H9 (cell line): Measurements from ENCODE around the gene WDPCP. TPM values are rescaled to one million over a fixed set of nuclear protein-coding genes. Genes with fewer than 3 reads are reported as not detected.

ENCODE experiments used
- DNase-seq: peaks from one replicate; pipeline ENCODE4 v3.0.0-alpha.2; 2017
- H2AFZ ChIP-seq: one replicate; pipeline ENCODE4 v1.6.1; 2013; ENCODE audit warnings: mild to moderate bottlenecking, low read length, control low read depth, moderate library complexity
- H2AK5ac ChIP-seq: 2 replicates; pipeline ENCODE4 v1.6.1; 2013; ENCODE audit warnings: low read length, control low read depth, mixed read lengths; ENCODE audit not compliant: insufficient read length
- H2BK120ac ChIP-seq: one replicate; pipeline ENCODE4 v1.6.1; 2013; ENCODE audit warnings: low read depth, mild to moderate bottlenecking, low read length, control low read depth, inconsistent platforms; ENCODE audit not compliant: poor library complexity, severe bottlenecking
- H2BK12ac ChIP-seq: 2 replicates; pipeline ENCODE4 v1.6.1; 2013; ENCODE audit warnings: low read length, control low read depth, mixed read lengths, low read depth; ENCODE audit not compliant: insufficient read length
- H2BK15ac ChIP-seq: 2 replicates; pipeline ENCODE4 v1.6.1; 2013; ENCODE audit warnings: low read depth, low read length, control low read depth
- H2BK20ac ChIP-seq: one replicate; pipeline ENCODE4 v1.6.1; 2013; ENCODE audit warnings: low read depth, mild to moderate bottlenecking, low read length, control low read depth, inconsistent platforms; ENCODE audit not compliant: poor library complexity, severe bottlenecking
- H2BK5ac ChIP-seq: 2 replicates; pipeline ENCODE4 v1.6.1; 2013; ENCODE audit warnings: low read length, control low read depth, mixed read lengths; ENCODE audit not compliant: insufficient read length
- H3K14ac ChIP-seq: 2 replicates; pipeline ENCODE4 v1.6.1; 2013; ENCODE audit warnings: low read length, control low read depth; ENCODE audit not compliant: insufficient read depth
- H3K18ac ChIP-seq: 2 replicates; pipeline ENCODE4 v1.6.1; 2013; ENCODE audit warnings: low read depth, mild to moderate bottlenecking, mixed read lengths, low read length, control low read depth; ENCODE audit not compliant: insufficient read length
- H3K23ac ChIP-seq: 2 replicates; pipeline ENCODE4 v1.6.1; 2013; ENCODE audit warnings: low read length, control low read depth, mixed read lengths, low read depth; ENCODE audit not compliant: insufficient read length
- H3K23me2 ChIP-seq: 2 replicates; pipeline ENCODE4 v1.6.1; 2013; ENCODE audit warnings: low read depth, mild to moderate bottlenecking, mixed read lengths, low read length, control low read depth; ENCODE audit not compliant: insufficient read length, poor library complexity, severe bottlenecking
- H3K27ac ChIP-seq: 2 replicates; pipeline ENCODE4 v1.5.1; 2013; ENCODE audit warnings: low read length, control low read depth, mixed read lengths, low read depth; ENCODE audit not compliant: insufficient read length
- H3K27me3 ChIP-seq: 2 replicates; pipeline ENCODE4 v1.6.1; 2013; ENCODE audit warnings: low read length, control low read depth, inconsistent platforms; ENCODE audit not compliant: insufficient read depth
- H3K4ac ChIP-seq: 2 replicates; pipeline ENCODE4 v1.6.1; 2013; ENCODE audit warnings: low read depth, mild to moderate bottlenecking, control low read depth, inconsistent platforms, low read length, moderate library complexity
- H3K4me1 ChIP-seq: 2 replicates; pipeline ENCODE4 v1.6.1; 2013; ENCODE audit warnings: low read length, control low read depth, inconsistent platforms; ENCODE audit not compliant: insufficient read depth
- H3K4me2 ChIP-seq: 2 replicates; pipeline ENCODE4 v1.6.1; 2013; ENCODE audit warnings: low read length, control low read depth, mixed read lengths; ENCODE audit not compliant: insufficient read length, insufficient read depth
- H3K56ac ChIP-seq: 2 replicates; pipeline ENCODE4 v1.6.1; 2013; ENCODE audit warnings: low read depth, mild to moderate bottlenecking, mixed read lengths, low read length, control low read depth; ENCODE audit not compliant: insufficient read length
- H3K79me1 ChIP-seq: 2 replicates; pipeline ENCODE4 v1.6.1; 2013; ENCODE audit warnings: low read depth, mild to moderate bottlenecking, moderate library complexity, low read length, control low read depth, inconsistent platforms; ENCODE audit not compliant: insufficient read depth, poor library complexity, severe bottlenecking
- H3K79me2 ChIP-seq: 2 replicates; pipeline ENCODE4 v1.6.1; 2013; ENCODE audit warnings: low read length, control low read depth, inconsistent platforms; ENCODE audit not compliant: insufficient read depth
- H3K9ac ChIP-seq: 2 replicates; pipeline ENCODE4 v1.6.1; 2013; ENCODE audit warnings: low read length, control low read depth, mixed read lengths; ENCODE audit not compliant: insufficient read length; ENCODE audit errors: extremely low read depth
- H3K9me3 ChIP-seq: one replicate; pipeline ENCODE4 v1.6.1; 2013; ENCODE audit warnings: low read depth, low read length, inconsistent platforms; ENCODE audit not compliant: control insufficient read depth
- H3T11ph ChIP-seq: one replicate; pipeline ENCODE4 v1.6.1; 2013; ENCODE audit warnings: mild to moderate bottlenecking, low read length, control low read depth, inconsistent platforms
- H4K20me1 ChIP-seq: one replicate; pipeline ENCODE4 v1.6.1; 2013; ENCODE audit not compliant: control insufficient read depth, insufficient read length, insufficient read depth
- H4K5ac ChIP-seq: 2 replicates; pipeline ENCODE4 v1.6.1; 2013; ENCODE audit warnings: low read depth, mild to moderate bottlenecking, mixed read lengths, low read length, control low read depth; ENCODE audit not compliant: insufficient read length
- H4K8ac ChIP-seq: replicated peaks from 2 replicates; pipeline ENCODE4 v1.6.1; 2013; ENCODE audit warnings: low read length, control low read depth, mixed read lengths, low read depth; ENCODE audit not compliant: insufficient read length
- H4K91ac ChIP-seq: 2 replicates; pipeline ENCODE4 v1.6.1; 2013; ENCODE audit warnings: low read depth, mild to moderate bottlenecking, moderate library complexity, mixed read lengths, low read length, control low read depth; ENCODE audit not compliant: insufficient read length
- H3K27ac Mint-ChIP-seq, 3 experiments: 2 replicates in 2 of 3; 3 replicates in 1 of 3; pipeline ENCODE4 v1.8.0; 2020 to 2021; ENCODE audit warnings: mixed read lengths in 3 of 3, mild to moderate bottlenecking in 1 of 3, moderate library complexity in 1 of 3
- H3K27me3 Mint-ChIP-seq: 2 replicates; pipeline ENCODE4 v1.8.0; 2021; ENCODE audit warnings: low read depth, mild to moderate bottlenecking, moderate library complexity, mixed read lengths
- H3K36me3 Mint-ChIP-seq, 3 experiments: 2 replicates in 2 of 3; 3 replicates in 1 of 3; pipeline ENCODE4 v1.8.0; 2020 to 2021; ENCODE audit warnings: low read depth in 3 of 3, mixed read lengths in 3 of 3; ENCODE audit not compliant: insufficient read depth in 1 of 3
- H3K4me1 Mint-ChIP-seq, 2 experiments: 2 replicates each; pipeline ENCODE4 v1.8.0; 2020; ENCODE audit warnings: mixed read lengths in 2 of 2
- H3K4me3 Mint-ChIP-seq, 2 experiments: 2 replicates in 1 of 2; 3 replicates in 1 of 2; pipeline ENCODE4 v1.8.0; 2020 to 2021; ENCODE audit warnings: mild to moderate bottlenecking in 2 of 2, mixed read lengths in 2 of 2, moderate library complexity in 1 of 2
- H3K9me3 Mint-ChIP-seq, 2 experiments: 2 replicates in 1 of 2; 3 replicates in 1 of 2; pipeline ENCODE4 v1.8.0; 2020; ENCODE audit warnings: mild to moderate bottlenecking in 2 of 2, mixed read lengths in 2 of 2, moderate library complexity in 1 of 2
- WGBS: extraction: QIAGEN DNeasy Blood & Tissue Kit; methylation state at CpG from one replicate; pipeline ENCODE4 v1.1.7; 2013; ENCODE audit warnings: missing lambda C conversion rate, low lambda C conversion rate, mixed read lengths; ENCODE audit not compliant: insufficient read length; ENCODE audit errors: extremely low coverage; 5-methylcytosine and 5-hydroxymethylcytosine counted together
- total RNA-seq: library from RNA; stranded (reverse); gene quantifications from 2 replicates; pipeline ENCODE4 v1.2.1, GENCODE V29; 2021
- TF ChIP-seq, protein P1 (sequence below): fragments of 200-600 bp; sonication (generic); conservative IDR thresholded peaks from 3 replicates; pipeline ENCODE4 v1.8.0; 2021; ENCODE audit warnings: antibody characterized with exemption, mild to moderate bottlenecking

WDPCP gene
- total RNA-seq, 1 experiment from 2014 or later, result 22.4 TPM

DNA sequence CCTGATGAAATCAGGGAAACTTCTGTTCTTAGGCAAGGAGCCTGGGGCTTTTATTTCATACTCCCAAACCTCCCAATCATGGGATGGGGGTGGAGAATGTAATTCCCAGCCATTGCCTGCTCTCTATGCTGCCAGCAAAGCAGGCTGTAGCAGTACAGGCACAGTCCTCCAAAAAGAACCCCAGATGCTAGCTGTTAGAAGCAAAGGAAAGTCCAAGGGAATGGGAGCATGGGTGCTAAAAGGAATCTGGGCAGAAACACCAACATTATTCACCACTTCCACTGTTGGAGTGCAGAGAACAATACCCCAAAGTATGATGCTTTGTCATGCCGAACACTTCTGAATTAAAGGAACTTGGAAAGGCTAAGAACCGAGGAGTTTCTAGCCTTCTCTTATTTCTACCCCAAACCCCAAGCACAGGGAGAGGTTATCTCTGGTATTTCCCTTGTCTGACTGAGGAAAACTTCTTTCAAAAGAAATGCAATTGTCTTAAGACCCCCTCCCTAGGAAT is 25.2 kb upstream of the WDPCP start:
- H3K4me1 Mint-ChIP-seq, result peaks cover 71 to 88% of the 10 kb centered on the region in 2 experiments
- Histone ChIP-seq H3K18ac (peak overlapping the region; percentile 73), H3K4me2 (peak overlapping the region; percentile 52), H2BK120ac (no peak overlapping the region), H3K23ac (no peak overlapping the region), H3T11ph (peak overlapping the region; percentile 46), H3K56ac (no peak overlapping the region), H3K4me1 (peaks cover 15% of the 10 kb centered on the region; the same call in 1 of the 2 replicates), H2AK5ac (peak overlapping the region; percentile 10), H3K23me2 (peaks cover 6% of the 10 kb centered on the region), H4K20me1 (no peaks in the 10 kb centered on the region), H3K4ac (no peak overlapping the region; the same call in 1 of the 2 replicates), H3K27ac (peak overlapping the region; percentile 100), H3K27me3 (no peaks in the 10 kb centered on the region), H4K91ac (peak overlapping the region; percentile 2), H3K79me2 (no peaks in the 10 kb centered on the region), H4K5ac (peak overlapping the region; percentile 14), H2BK20ac (no peak overlapping the region), H2AFZ (no peak overlapping the region), H3K79me1 (no peaks in the 10 kb centered on the region), H2BK12ac (peak overlapping the region; percentile 26), H4K8ac (no peak overlapping the region), H3K9ac (peak overlapping the region; percentile 5), H2BK5ac (peak overlapping the region; percentile 31), H2BK15ac (no peak overlapping the region), H3K9me3 (no peaks in the 10 kb centered on the region), H3K14ac (no peak overlapping the region; the same call in 1 of the 2 replicates)
- H3K27ac Mint-ChIP-seq, result peak overlapping the region; percentile 98 to 99 (median 99)
- TF ChIP-seq, protein P1, sequence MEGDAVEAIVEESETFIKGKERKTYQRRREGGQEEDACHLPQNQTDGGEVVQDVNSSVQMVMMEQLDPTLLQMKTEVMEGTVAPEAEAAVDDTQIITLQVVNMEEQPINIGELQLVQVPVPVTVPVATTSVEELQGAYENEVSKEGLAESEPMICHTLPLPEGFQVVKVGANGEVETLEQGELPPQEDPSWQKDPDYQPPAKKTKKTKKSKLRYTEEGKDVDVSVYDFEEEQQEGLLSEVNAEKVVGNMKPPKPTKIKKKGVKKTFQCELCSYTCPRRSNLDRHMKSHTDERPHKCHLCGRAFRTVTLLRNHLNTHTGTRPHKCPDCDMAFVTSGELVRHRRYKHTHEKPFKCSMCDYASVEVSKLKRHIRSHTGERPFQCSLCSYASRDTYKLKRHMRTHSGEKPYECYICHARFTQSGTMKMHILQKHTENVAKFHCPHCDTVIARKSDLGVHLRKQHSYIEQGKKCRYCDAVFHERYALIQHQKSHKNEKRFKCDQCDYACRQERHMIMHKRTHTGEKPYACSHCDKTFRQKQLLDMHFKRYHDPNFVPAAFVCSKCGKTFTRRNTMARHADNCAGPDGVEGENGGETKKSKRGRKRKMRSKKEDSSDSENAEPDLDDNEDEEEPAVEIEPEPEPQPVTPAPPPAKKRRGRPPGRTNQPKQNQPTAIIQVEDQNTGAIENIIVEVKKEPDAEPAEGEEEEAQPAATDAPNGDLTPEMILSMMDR, result no peak
- no peak for DNase-seq
- H3K9me3 Mint-ChIP-seq, result peaks cover 2 to 3% of the 10 kb centered on the region in 2 experiments; a peak in 3 of 5 replicates
- no peaks in the 10 kb centered on the region for H3K27me3 Mint-ChIP-seq
- peak overlapping the region; percentile 59 to 73 for H3K4me3 Mint-ChIP-seq
- no CpG with 5 or more reads among the region's 2 CpGs for WGBS
- peaks cover 10 to 44% (median 10%) of the 10 kb centered on the region in 3 experiments; a peak in 6 of 7 replicates for H3K36me3 Mint-ChIP-seq
